ENCODE data around the gene FBN2.

FBN2 gene

GRCh38 chr5:128284236-128284635, 253.8 kb downstream of the FBN2 start:
- no peak for DNase-seq (ENCODE audit: low read depth)
- H3K4me3 ChIP-seq (ENCODE audit: control insufficient read depth, low read depth, low read length): no peak overlapping the region
- TF ChIP-seq, protein P1, sequence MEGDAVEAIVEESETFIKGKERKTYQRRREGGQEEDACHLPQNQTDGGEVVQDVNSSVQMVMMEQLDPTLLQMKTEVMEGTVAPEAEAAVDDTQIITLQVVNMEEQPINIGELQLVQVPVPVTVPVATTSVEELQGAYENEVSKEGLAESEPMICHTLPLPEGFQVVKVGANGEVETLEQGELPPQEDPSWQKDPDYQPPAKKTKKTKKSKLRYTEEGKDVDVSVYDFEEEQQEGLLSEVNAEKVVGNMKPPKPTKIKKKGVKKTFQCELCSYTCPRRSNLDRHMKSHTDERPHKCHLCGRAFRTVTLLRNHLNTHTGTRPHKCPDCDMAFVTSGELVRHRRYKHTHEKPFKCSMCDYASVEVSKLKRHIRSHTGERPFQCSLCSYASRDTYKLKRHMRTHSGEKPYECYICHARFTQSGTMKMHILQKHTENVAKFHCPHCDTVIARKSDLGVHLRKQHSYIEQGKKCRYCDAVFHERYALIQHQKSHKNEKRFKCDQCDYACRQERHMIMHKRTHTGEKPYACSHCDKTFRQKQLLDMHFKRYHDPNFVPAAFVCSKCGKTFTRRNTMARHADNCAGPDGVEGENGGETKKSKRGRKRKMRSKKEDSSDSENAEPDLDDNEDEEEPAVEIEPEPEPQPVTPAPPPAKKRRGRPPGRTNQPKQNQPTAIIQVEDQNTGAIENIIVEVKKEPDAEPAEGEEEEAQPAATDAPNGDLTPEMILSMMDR (conservative IDR thresholded peaks at IDR 0.05; ENCODE audit: control insufficient read depth, insufficient read depth, low read depth, low read length): no peak

GRCh38 chr5:128279345-128279744, 258.7 kb downstream of the FBN2 start:
- TF ChIP-seq, protein P1 (conservative IDR thresholded peaks at IDR 0.05; ENCODE audit: control insufficient read depth, insufficient read depth, low read depth, low read length): no peak
- no peak overlapping the region for H3K4me3 ChIP-seq (ENCODE audit: control insufficient read depth, low read depth, low read length)
- DNase-seq (ENCODE audit: low read depth): no peak

DNA sequence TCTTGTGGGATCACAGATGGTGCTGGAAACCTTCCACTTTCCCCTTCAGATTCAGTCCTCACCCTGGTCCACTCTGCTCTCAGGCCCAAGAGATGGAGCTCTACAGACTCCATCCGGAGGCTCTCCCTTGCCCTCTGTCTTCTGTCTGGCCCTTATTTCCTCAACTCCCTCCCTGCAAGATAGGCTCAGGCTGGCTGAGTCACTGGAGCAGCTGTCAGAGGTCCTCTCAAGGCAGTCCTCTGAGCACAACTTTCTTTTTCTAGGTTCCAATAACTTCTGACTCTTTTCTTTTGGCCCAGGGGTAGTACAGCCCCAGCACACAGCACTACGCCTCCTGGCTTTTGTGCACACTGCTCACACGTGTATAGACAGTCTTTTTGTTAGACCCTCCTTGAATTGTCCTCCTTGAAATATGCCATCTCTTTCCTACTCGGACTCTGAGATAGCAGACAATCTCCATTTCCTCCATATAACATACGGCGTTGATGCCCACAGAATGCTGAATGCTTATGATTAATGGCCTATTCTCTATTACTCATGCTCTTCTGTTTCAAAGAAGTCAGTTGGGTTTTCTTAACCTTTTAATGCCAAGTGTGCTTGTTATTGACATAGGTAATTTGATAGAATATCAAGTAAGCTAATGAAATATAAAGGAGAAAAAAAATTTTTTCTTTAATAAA, 261.4 kb downstream of the FBN2 start:
- DNase-seq (ENCODE audit: low read depth): peak; percentile 15
- TF ChIP-seq, protein P1 (conservative IDR thresholded peaks at IDR 0.05; ENCODE audit: control insufficient read depth, insufficient read depth, low read depth, low read length): no peak
- H3K4me3 ChIP-seq (ENCODE audit: control insufficient read depth, low read depth, low read length): no peak overlapping the region

- TF ChIP-seq, protein P1 (conservative IDR thresholded peaks at IDR 0.05; ENCODE audit: control insufficient read depth, insufficient read depth, low read depth, low read length): no peak
- no peak for DNase-seq (ENCODE audit: low read depth)
- H3K4me3 ChIP-seq (ENCODE audit: control insufficient read depth, low read depth, low read length): no peak overlapping the region
Observed at GRCh38 chr5:128274441-128274840, 263.6 kb downstream of the FBN2 start.

- TF ChIP-seq, protein P1 (conservative IDR thresholded peaks at IDR 0.05; ENCODE audit: control insufficient read depth, insufficient read depth, low read depth, low read length): no peak
- no peak overlapping the region for H3K4me3 ChIP-seq (ENCODE audit: control insufficient read depth, low read depth, low read length)
- no peak for DNase-seq (ENCODE audit: low read depth)
Observed at GRCh38 chr5:128273736-128274135, 264.3 kb downstream of the FBN2 start.

- DNase-seq (ENCODE audit: low read depth): peak; percentile 86
- no peak overlapping the region for H3K4me3 ChIP-seq (ENCODE audit: control insufficient read depth, low read depth, low read length)
- TF ChIP-seq, protein P1 (conservative IDR thresholded peaks at IDR 0.05; ENCODE audit: control insufficient read depth, insufficient read depth, low read depth, low read length): no peak
Observed at GRCh38 chr5:128271859-128272464, 266.1 kb downstream of the FBN2 start.
